HepG2 (cell line): ENCODE measurements around the gene HPCAL1. TPM values are rescaled to one million over a fixed set of nuclear protein-coding genes. Genes with fewer than 3 reads are reported as not detected.

Experiments
- ATAC-seq: fragments of 200-7000 bp; cut with Tn5 transposase; 3 replicates; pipeline ENCODE4 v1.9.1; 2020; ENCODE audit warnings: mild to moderate bottlenecking, moderate library complexity
- BruUV-seq: library from RNA; stranded (reverse); fragments of 400-500 nt; replicated peaks from 2 replicates; lab custom pipeline; 2021; lab: Mats Ljungman, UMichigan
- CTCF ChIA-PET: fragments of 300-600 bp; formaldehyde crosslinking; extraction: SDS; loops from one replicate; lab custom pipeline; 2021; ENCODE audit warnings: low total read pairs, inconsistent platforms, low intra/inter-chr PET ratio; lab: Yijun Ruan, JAX
- POLR2A ChIA-PET: fragments of 350-600 bp; sonication (Branson Sonifier 250); formaldehyde crosslinking; loops from one replicate; lab custom pipeline; 2020; ENCODE audit warnings: antibody characterized with exemption, inconsistent platforms; lab: Yijun Ruan, JAX
- DNase-seq: peaks from one replicate; pipeline ENCODE4 v3.0.0-alpha.2; 2015; ENCODE audit warnings: low spot score
- FAIRE-seq: peaks from 3 replicates; lab custom pipeline; 2011; peaks lifted over from hg19 to GRCh38; lab: Jason Lieb, UNC
- H2AFZ ChIP-seq: one replicate; pipeline ENCODE4 v1.6.1; 2011; ENCODE audit warnings: low read length, inconsistent platforms
- H3K27ac ChIP-seq: fragments of 300-600 bp; 3 replicates; pipeline ENCODE4 v1.8.0; 2011; ENCODE audit warnings: mixed run types, mild to moderate bottlenecking, mixed read lengths, low read length, inconsistent platforms; ENCODE audit not compliant: insufficient read depth; ENCODE audit errors: extremely low read length
- H3K27me3 ChIP-seq, 2 experiments: fragments of 200-600 bp in 1 of 2; 2 replicates in 1 of 2; 3 replicates in 1 of 2; pipeline versions ENCODE4 v1.6.0 to v1.8.0; 2011; ENCODE audit warnings: low read length in 2 of 2, mild to moderate bottlenecking in 2 of 2, moderate library complexity in 2 of 2, inconsistent platforms in 1 of 2; ENCODE audit not compliant: insufficient read depth in 2 of 2, control insufficient read depth in 1 of 2
- H3K36me3 ChIP-seq, 2 experiments: fragments of 200-600 bp in 1 of 2; replicated peaks in 1 of 2; 2 replicates in 1 of 2; 3 replicates in 1 of 2; pipeline versions ENCODE4 v1.5.1 to v1.8.0; 2011; ENCODE audit warnings: low read length in 2 of 2, inconsistent platforms in 1 of 2; ENCODE audit not compliant: insufficient read depth in 2 of 2, control insufficient read depth in 1 of 2
- H3K4me1 ChIP-seq: 2 replicates; pipeline ENCODE4 v1.5.1; 2012; ENCODE audit warnings: low read length, inconsistent platforms; ENCODE audit not compliant: insufficient read depth
- H3K4me2 ChIP-seq: 2 replicates; pipeline ENCODE4 v1.6.0; 2011; ENCODE audit warnings: low read depth, low read length, inconsistent platforms
- H3K4me3 ChIP-seq, 3 experiments: fragments of 200-600 bp in 1 of 3; sonication (generic), shearing (Covaris generic) in 1 of 3; replicated peaks in 1 of 3; 2 replicates each; pipeline ENCODE4 v1.5.1; 2011 to 2016; ENCODE audit warnings: low read length in 3 of 3, inconsistent platforms in 2 of 3, low read depth in 2 of 3, mild to moderate bottlenecking in 2 of 3, control low read depth in 1 of 3, mixed read lengths in 1 of 3; ENCODE audit not compliant: insufficient read depth in 1 of 3
- H3K79me2 ChIP-seq: one replicate; pipeline ENCODE4 v1.6.1; 2011; ENCODE audit warnings: low read length, inconsistent platforms; ENCODE audit not compliant: insufficient read depth
- H3K9ac ChIP-seq: 2 replicates; pipeline ENCODE4 v1.6.0; 2011; ENCODE audit warnings: mild to moderate bottlenecking, low read depth, low read length, inconsistent platforms; ENCODE audit not compliant: insufficient read depth
- H3K9me3 ChIP-seq: 2 replicates; pipeline ENCODE4 v1.5.1; 2012; ENCODE audit warnings: mild to moderate bottlenecking, low read length
- H4K20me1 ChIP-seq: 2 replicates; pipeline ENCODE4 v1.6.0; 2011; ENCODE audit warnings: inconsistent platforms, mild to moderate bottlenecking, low read length, moderate library complexity; ENCODE audit not compliant: insufficient read depth
- BRF2 ChIP-seq: sonication (generic); formaldehyde crosslinking; IDR thresholded peaks from 2 replicates; pipeline ENCODE4 v1.8.1; 2022; ENCODE audit warnings: mild to moderate bottlenecking, missing genetic modification reagents
- KMT2B ChIP-seq: IDR thresholded peaks from 2 replicates; pipeline ENCODE4 v1.6.1; 2016; ENCODE audit warnings: missing genetic modification reagents, missing compliant biosample characterization
- NFIB ChIP-seq: sonication (generic); formaldehyde crosslinking; IDR thresholded peaks from 2 replicates; pipeline ENCODE4 v1.9.0; 2021; ENCODE audit warnings: missing genetic modification reagents, mild to moderate bottlenecking, borderline replicate concordance
- THRA ChIP-seq: sonication (generic); formaldehyde crosslinking; IDR thresholded peaks from 2 replicates; pipeline ENCODE4 v1.4.0; 2020; ENCODE audit warnings: missing genetic modification reagents, borderline replicate concordance
- ZBTB21 ChIP-seq: sonication (generic); formaldehyde crosslinking; IDR thresholded peaks from 2 replicates; pipeline ENCODE4 v1.4.0; 2020; ENCODE audit warnings: missing genetic modification reagents
- ZNF207 ChIP-seq: fragments of 450-650 bp; IDR thresholded peaks from 2 replicates; pipeline ENCODE4 v1.6.1; 2016; ENCODE audit warnings: antibody characterized with exemption, borderline replicate concordance
- ZNF782 ChIP-seq: sonication (generic); formaldehyde crosslinking; IDR thresholded peaks from 2 replicates; pipeline ENCODE4 v1.4.0; 2020; ENCODE audit warnings: missing genetic modification reagents, mild to moderate bottlenecking, borderline replicate concordance
- WGBS: methylation state at CpG from one replicate; pipeline ENCODE4 v1.1.6; 2017; ENCODE audit warnings: low lambda C conversion rate; 5-methylcytosine and 5-hydroxymethylcytosine counted together
- in situ Hi-C: cut with HindIII; loops from 2 replicates; pipeline ENCODE4 v1.10.0; 2017; ENCODE audit warnings: low pct_unique_long_range_greater_than_20kb; ENCODE audit not compliant: extremely low pct_ligation_motif_present
- intact Hi-C: fragments of 100-400 bp; cut with micrococcal nuclease; formaldehyde crosslinking; loops from one replicate; pipeline ENCODE4 v1.10.0; 2022; ENCODE audit not compliant: unreplicated experiment
- polyA plus RNA-seq, 8 experiments: library from polyadenylated mRNA; depleted of rRNA in 3 of 8; stranded (reverse) in 7 of 8; unstranded in 1 of 8; fragments of >200 nt; fragmentation: Illumina TruSeq in 4 of 8; extraction: Trizol in 4 of 8; gene quantifications; 2 replicates each; pipeline versions ENCODE4 v1.2.1 to v1.2.3, GENCODE V29; 2011 to 2016; ENCODE audit warnings: low read depth in 4 of 8, missing spikeins in 1 of 8, mixed read lengths in 1 of 8; ENCODE audit not compliant: insufficient read depth in 1 of 8
- total RNA-seq, 5 experiments: library from RNA; depleted of rRNA; stranded (reverse); fragments of >200 nt; fragmentation: Illumina TruSeq; extraction: Trizol; gene quantifications; 2 replicates each; pipeline ENCODE4 v1.2.3, GENCODE V29; 2016; ENCODE audit warnings: low read depth in 1 of 5

The HPCAL1 gene
- total and polyA plus RNA-seq, 2 of the 13 experiments (the other 11 are each of a cell fraction or from before 2014, with no cell fraction given) = 29.5 to 29.9 TPM

GRCh38 chr2:10372862-10373240 lies 70.1 kb downstream of the HPCAL1 start:
- BruUV-seq = no TSS peak
- Histone ChIP-seq H3K4me1 (peaks cover 33% of the 10 kb centered on the region), H3K79me2 (peaks cover 16% of the 10 kb centered on the region), H3K36me3 (peaks cover 0 to 3% of the 10 kb centered on the region in 2 experiments; a peak in 2 of 5 replicates), H4K20me1 (peaks cover 31% of the 10 kb centered on the region), H3K9me3 (no peaks in the 10 kb centered on the region), H3K27me3 (no peaks in the 10 kb centered on the region), H3K4me2 (no peak overlapping the region), H2AFZ (no peak overlapping the region), H3K27ac (no peak overlapping the region), H3K4me3 (no peak overlapping the region), H3K9ac (no peak overlapping the region)
- intact Hi-C loops = no loop called here
- ATAC-seq (no peak), DNase-seq (no peak), FAIRE-seq (no peak)
- in situ Hi-C loops = no loop called here
- ChIA-PET POLR2A (no interaction called here), CTCF (no interaction called here)
- TF ChIP-seq KMT2B (CRISPR knock-in tag) (no peak), BRF2 (CRISPR knock-in tag) (no peak), ZNF782 (CRISPR knock-in tag) (no peak), NFIB (CRISPR knock-in tag) (no peak), ZNF207 (no peak), THRA (CRISPR knock-in tag) (no peak), ZBTB21 (no peak)
- WGBS = 97% methylated on average over 6 of the region's 7 CpGs
